ENCODE data around the gene TK1.

Gene TK1

DNA sequence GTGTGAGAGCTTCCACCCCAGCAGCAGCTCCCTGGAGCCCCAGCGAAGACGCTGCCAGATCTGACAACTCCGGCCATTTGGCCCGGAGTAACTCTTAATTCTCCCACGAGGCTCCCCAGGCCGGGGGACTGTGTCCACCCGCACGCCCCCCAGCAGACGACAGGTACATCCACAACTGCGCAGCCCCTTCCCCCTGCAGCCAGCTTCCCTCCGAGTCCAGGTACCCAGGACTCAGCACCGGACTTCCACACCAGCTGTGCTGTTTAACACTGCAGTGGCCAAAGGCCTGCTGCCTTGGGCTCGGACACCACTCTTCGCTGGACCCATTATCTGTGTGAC is 11.2 kb downstream of the TK1 start:
- no peak for DNase-seq

DNA sequence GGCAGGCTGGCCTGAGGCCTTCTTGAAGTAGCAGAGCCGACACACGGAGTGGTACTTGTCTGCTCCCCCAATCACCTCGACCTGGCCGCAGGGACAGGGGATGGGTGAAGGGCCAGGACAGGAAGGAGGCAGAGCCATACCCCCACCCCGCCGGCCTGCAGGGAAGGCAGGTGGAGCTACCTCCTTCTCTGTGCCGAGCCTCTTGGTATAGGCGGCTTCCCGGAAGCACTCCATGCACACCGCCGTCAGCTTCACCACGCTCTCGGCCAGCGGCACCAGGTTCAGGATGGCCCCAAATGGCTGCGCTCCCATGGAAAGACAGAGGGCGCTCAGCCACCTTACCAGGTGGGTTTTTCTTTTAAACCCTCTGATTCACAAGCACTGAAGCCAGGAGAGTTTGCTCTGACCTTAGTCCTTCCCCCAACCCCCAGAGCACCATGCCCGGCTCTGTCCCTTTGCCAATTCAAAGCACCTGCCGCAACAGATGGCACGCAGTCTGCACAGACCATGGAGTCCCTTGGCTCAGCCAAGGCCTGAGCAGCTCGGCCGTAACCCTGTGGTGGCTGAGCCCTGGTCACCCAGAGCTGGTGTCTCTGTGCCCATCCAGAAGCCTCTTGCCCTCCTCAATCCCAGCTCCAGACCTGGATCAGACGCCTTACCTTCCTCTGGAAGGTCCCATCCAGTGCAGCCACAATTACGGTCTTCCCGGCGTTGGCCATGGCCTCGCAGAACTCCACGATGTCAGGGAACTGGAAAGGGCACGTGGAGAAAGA is 11.8 kb downstream of the TK1 start:
- no peak for DNase-seq

DNA sequence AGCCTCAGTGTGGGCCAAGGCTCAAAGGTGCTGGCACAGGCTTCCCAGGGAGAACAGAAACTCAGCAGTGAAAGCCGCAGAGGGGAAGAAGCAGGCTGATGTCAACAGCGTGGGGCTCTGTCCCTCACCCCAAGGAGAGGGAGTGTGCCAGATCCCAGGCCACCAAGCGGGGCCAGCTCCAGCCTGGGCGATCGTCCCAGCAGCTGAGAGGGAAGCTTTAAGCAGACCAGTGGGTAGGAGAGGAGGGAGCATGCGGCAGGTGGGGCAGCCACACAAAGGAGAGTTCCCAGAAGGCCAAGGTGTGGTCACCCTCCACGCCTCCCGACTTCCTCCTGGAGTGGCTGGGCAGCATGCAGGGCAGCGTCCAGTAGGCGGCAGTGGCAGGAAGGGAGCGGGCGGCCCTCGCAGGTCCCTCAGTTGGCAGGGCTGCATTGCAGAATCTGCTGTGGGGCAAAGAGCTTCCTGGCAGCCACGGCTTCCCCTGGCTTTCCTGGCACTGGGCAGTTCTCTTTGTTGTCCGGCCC is 12.4 kb downstream of the TK1 start:
- DNase-seq, result peak; percentile 86 to 88

DNA sequence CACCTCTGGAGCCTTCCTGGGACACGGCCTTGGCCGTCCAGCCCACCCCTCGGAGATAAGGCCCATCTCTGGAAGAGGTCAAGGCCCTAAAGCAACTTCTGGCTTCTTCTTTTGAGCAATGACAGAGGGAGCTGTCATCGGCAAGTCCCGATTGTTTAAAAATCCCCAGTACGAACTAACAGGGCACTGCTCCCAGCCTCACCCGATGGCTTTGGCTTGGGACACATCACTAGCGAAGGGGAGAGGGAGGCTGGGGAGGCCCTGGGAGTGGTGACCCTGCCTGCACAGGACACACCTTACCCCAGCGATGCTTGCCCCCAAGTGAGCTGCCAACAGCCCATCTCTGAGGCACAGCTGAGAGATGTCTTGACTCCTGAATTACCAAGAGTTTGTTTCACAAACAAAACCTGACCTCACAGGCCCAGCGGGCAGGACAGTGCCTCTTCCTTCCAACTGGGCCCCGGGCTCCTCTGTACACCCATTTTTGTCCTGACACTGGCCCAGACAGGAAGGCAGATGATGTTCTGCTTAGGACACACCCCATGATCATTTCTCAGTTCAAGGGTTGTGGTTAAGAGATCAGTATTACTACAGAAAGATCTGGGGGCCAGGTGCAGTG is 13.6 kb downstream of the TK1 start:
- DNase-seq, result peak; percentile 34 to 53

DNA sequence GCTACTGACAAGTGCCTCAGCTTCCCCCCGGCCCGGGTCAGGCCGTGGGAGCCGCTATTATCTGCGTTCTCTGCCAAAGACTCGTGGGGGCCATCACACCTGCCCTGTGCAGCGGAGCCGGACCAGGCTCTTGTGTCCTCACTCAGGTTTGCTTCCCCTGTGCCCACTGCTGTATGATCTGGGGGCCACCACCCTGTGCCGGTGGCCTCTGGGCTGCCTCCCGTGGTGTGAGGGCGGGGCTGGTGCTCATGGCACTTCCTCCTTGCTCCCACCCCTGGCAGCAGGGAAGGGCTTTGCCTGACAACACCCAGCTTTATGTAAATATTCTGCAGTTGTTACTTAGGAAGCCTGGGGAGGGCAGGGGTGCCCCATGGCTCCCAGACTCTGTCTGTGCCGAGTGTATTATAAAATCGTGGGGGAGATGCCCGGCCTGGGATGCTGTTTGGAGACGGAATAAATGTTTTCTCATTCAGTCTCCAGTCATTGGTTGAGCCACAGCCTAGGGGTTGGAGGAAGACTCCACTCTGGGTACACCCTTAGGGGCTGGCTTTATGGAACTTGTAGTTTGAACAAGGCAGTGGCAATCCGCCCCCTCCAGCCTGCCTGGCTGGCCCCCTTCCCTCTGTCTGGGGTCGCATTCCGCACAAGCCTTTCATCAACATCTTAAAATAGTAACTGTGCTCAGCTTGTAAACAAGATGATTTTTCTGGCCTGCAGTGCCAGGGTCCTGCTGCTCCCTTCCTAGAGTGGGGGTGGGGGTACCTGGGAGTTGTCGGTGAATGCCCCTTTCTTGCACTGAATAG is 14.4 kb downstream of the TK1 start:
- DNase-seq, result peak; percentile 63 to 79

DNA sequence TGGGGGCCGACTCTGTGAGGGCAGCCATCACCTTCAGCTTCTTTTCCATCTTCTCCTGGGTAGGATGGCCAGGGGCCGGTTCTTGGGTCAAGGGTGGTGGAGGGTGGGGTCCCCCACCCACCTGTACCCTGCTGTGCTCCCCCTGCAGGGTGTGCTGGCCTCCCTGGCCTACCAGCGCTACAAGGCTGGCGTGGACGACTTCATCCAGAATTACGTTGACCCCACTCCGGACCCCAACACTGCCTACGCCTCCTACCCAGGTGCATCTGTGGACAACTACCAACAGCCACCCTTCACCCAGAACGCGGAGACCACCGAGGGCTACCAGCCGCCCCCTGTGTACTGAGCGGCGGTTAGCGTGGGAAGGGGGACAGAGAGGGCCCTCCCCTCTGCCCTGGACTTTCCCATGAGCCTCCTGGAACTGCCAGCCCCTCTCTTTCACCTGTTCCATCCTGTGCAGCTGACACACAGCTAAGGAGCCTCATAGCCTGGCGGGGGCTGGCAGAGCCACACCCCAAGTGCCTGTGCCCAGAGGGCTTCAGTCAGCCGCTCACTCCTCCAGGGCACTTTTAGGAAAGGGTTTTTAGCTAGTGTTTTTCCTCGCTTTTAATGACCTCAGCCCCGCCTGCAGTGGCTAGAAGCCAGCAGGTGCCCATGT is 15.1 kb downstream of the TK1 start:
- DNase-seq, result peak in 1 of 2 donors; percentile 51

DNA sequence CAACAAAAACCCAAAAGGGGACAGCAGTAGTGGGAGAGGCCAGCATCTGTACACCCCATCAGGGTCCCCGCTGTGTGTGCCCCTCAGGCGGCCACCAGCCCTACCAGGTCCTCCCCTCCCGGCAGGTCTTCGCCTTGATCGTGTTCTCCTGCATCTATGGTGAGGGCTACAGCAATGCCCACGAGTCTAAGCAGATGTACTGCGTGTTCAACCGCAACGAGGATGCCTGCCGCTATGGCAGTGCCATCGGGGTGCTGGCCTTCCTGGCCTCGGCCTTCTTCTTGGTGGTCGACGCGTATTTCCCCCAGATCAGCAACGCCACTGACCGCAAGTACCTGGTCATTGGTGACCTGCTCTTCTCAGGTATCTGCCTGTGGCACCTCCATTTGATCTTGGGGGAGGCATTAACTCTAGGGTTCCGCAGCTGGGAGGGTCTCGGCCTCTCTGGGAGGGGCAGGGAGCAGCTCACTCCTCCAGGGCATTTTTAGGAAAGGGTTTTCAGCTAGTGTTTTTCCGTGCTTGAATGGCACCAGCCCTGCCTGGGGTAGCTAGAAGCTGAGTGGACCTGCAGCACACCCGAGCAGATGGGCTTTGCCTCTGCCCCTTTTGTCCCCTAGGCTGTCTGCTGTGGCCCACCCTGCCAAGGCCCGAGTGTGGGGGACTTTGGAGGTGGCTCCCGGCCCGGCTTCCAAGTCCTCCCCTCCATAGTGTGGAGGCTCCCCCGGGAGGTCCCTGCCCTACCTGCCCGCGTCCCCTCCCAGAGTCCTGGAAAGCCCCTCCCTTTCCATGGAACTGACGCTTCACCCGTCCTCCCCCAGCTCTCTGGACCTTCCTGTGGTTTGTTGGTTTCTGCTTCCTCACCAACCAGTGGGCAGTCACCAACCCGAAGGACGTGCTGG is 15.9 kb downstream of the TK1 start:
- DNase-seq, result peak; percentile 21 to 48

DNA sequence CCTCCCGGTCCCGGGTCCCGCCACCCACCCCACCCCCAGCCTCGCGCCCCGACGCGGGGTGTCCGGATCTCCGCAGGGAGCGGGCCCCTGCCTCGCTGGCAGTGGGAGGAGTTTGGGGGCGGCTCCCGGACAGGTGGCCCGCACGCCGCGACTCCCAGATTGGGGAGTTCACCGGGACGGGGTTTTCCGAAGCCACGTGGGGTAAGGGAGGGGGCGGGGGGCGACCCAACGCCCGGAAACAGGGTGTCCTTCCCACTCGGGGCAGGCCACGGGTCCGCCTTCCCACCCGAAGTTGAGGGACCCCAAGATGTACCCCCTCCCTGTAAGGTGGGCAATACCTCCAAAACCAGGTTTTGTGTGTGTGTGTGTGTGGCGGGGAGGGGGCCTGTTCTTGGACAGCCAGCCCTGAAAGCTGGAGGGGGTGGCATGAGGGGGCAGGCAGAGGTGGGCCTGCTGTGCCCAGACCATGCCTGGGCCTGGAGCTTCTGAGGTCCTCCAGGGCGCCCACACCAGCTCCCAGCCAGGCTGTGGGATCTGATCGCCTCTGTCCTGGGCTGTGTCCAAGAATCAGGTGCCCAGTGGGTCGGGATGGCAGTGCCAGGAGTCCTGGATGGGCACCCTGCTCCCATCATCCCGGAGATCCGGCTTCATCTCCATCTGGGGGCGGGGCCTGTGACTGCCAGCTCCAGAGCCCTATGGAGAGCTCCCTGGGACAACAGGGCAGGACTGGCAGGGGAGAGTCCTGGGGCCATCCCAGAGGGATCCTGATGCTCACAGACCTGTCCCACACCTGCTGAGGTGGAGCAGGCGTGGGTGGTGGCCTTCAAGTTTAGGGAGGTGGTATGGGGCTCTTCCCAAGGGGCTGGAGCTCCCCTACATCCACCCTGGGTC is 17.7 kb downstream of the TK1 start:
- peak; percentile 17 to 40 for DNase-seq

DNA sequence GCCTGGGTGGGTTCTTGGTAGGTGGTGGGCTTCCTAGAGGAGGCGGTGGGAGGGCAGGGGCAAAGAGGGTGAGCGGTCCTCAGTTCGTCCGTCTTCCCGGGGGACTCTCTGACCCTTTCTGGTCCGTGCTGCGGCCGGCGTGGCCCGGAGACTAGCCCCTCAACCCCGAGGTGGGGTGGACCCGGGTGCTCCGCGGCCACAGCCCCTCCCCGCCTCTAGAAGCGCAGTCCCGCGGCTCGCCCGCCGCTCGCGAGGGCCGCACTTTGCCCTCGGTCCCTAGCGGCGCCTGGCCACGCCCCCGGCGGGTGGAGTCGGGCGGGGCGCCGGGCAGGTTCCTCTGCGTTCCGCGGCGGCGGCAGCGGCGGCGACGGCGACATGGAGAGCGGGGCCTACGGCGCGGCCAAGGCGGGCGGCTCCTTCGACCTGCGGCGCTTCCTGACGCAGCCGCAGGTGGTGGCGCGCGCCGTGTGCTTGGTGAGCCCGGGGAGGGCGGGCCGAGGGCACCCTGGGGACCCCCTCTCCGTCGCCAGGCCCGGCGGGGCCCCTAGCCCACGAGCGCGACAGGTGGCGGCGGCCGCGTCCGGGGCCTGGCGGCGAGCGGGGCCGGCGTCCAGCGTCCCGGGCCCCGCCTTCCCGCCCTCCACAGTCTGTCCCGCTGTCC is 18.5 kb downstream of the TK1 start, which contains the start of gene SYNGR2:
Gene SYNGR2, plus strand, starts transcription at position 340 of the 661 bp plus-strand sequence. Its CDS starts 36 bp downstream, at position 376.
- peak; percentile 83 to 89 for DNase-seq

DNA sequence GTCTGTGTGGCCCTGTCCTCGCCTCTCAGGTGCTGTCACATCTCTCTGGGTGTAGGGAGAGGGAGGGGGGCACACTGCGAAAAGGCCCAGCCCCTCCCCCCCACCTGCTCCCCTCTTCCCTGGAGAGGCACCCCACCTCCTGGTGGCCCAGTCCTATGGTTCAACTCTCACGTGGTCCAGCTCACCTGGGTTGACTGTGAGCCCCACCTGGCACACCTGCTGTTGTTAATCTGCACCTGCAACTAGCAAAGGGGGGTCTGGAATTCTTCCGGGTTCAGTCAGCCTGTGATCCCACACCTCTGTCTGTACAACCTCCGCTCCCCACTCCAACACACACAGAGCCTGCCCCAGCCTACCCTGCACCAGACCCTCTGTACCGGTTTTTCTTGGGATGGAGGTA is 20.4 kb downstream of the TK1 start:
- no peak for DNase-seq

DNA sequence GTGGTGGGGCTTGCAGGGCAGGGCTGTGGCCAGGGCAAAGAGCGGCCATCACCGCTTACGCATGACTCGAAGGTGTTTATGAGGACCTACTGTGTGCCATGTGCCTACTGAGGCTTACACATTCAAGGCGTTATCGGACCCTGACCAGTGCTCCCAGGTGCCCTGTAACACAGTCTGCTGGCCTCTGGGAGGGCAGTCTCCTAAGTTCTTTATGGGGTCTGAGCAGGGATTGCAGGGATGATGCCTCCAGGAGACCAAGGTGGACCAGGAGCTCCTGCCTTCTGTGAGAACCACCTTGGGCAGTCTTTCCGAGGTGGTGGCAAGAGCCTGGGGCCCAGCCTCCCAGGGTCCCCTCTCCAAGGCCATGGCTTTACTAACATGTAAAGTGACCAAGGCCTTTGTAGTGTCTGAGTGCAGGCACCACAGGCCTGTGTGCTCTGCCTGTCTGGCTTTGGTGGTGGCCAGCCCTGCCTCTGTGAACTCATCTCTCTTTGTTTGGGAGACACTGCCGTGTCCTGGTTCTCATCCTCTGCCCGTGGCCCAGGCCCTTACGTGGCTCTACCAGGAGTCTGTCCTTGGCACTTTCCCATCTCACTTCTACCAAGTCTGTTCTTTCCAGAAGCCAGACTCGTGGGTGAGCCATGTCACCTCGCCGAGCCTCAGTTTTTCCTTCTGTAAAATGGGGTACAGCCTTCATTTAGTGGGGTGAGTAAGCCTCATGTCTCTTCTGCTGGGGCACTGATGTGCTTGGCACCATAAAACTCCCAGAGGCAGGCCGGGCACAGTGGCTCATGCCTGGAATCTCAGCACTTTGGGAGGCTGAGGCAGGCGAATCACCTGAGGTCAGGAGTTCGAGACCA is 21.9 kb downstream of the TK1 start:
- DNase-seq, result no peak

DNA sequence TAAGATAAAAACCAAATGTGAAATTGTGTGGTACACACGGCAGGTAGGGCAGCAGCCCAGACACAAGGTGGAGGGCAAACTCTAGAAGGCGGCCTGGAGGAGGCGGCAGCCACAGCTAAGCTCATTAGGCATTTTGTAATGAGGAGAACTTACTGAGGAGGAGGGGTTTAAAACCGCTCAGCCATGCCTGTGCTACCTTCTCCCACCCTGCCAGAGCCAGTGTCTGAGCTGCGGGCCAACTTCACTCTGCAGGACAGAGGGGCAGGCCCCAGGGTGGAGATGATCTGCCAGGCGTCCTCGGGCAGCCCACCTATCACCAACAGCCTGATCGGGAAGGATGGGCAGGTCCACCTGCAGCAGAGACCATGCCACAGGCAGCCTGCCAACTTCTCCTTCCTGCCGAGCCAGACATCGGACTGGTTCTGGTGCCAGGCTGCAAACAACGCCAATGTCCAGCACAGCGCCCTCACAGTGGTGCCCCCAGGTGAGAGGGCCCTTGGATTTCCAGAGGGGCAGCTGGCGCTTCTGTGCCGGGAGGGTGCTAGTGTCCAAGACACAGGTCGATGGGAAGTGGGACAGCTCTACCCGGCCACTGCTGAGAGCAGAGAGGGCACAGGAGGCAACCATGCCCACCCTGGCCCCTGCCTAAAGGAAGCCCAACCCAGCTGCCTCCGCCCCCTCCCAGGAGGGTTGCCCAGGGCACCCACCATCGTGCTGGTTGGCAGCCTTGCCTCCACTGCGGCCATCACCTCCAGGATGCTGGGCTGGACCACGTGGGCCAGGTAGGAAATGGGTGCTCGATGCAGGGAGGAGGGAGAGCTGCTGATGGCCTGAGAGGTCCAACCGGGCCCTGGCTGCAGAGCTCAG is 22.7 kb downstream of the TK1 start:
- no peak for DNase-seq

DNA sequence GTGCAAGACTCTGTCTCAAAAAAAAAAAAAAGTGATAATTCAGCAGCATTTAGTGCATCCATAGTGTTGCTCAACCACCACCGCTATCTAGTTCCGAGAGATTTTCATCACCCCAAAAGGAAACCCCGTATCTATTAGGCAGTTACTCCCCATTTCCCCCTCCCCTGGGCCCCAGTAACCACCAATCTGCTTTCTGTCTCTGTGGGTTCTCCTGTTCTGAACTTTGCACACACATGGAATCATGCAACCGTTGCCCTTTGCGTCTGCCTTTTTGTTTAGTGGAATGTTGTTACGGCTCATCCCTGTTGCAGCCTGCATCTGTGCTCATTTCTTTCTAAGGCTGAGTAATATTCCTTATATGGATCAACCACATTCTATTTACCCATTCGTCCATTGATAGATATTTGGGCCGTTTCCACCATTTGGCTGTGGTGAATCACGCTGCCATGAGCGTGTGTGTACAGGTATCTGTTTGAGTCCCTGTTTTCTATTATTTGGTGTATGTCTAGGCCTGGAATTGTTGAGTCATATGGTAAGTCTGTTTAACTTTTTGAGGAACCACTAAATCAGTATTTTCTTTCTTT is 27.2 kb downstream of the TK1 start:
- peak; percentile 12 to 20 for DNase-seq

DNA sequence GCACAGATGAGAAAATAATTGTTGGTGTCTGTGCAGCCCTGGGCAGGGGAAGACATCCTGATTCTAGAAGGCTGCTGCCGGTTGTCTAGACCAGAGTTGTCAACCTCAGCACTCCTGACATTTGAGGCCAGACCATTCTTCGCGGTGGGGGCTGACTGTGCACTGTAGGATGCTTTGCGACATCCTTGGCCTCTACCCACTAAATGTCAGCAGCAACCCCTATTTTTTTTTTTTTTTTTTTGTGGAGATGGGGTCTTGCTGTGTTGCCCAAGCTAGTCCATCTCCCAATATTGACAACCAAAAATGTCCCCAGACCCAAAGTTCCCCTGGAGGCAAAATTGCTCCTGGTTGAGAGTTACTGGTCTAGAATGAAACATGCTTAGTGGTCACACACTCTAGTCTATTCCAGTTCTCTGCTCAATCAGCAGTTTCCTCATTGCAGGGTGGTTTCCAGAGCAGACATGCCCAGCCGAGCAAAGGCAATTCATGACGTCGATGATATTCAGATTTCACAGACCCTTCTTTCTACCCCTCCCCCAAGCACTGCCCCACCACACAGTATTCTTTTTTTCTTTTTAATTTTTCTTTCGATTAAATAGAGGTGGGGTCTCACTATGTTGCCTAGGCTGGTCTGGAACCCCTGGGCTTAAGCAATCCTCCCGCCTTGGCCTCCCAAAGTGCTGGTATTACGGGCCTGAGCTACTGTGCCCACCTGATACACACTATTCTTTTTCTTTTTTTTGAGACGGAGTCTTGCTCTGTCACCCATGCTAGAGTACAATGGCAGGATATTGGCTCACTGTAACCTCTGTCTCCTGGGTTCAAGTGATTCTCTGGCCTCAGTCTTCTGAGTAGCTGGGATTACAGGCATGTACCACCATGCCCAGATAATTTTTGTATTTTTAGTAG is 31.7 kb downstream of the TK1 start:
- peak; percentile 84 for DNase-seq

DNA sequence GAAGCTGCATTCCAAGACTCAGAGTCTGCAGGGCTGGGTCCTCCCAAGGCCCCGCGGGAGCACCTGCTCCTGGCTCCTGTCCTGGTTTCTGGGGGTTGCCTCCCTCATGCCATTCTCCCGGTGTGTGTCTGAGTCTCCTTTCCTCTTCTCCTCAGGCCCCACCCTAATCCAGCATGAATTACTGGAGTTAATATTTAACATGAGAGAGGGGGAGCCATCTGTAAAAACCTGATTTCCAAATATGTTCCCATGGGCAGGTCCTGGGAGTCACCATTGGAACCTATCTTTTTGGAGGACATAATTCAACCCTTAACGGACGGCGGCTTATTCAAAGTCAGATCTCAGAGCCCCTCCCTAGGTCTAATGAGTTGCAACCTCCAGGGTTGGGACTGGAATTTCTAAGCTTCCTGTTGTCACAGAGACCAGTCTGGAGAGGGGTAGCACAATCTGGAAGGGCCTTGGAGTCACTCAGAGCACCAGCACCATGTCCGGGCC is 35.3 kb downstream of the TK1 start:
- no peak for DNase-seq

Data from inflammatory macrophage (primary cell).